Ovary (tissue), 3 donors: Measurements from ENCODE around the gene ABCA4.

Source experiments
- EP300 ChIP-seq: sonication (generic); formaldehyde crosslinking; IDR thresholded peaks from one replicate; pipeline ENCODE4 v1.6.1; 2017; ENCODE audit warnings: antibody characterized with exemption
- POLR2A ChIP-seq: fragments of 450-650 bp; IDR thresholded peaks from one replicate; pipeline ENCODE4 v1.6.1; 2017; ENCODE audit warnings: antibody characterized with exemption, mild to moderate bottlenecking, moderate library complexity
- TF ChIP-seq, protein P1 (sequence below), 3 donors: fragments of 450-650 bp in 2 of 3; fragments of 200-600 bp in 1 of 3; IDR thresholded peaks; one replicate each; pipeline versions ENCODE4 v1.5.1 to v1.8.0; 2016 to 2022; ENCODE audit warnings: antibody characterized with exemption in 3 of 3, mild to moderate bottlenecking in 1 of 3
- donor health status: DM: no; HTN: no; CAD: no.

GRCh38 chr1:94015489-94015817 is 105.5 kb downstream of the ABCA4 start:
- TF ChIP-seq, protein P1, sequence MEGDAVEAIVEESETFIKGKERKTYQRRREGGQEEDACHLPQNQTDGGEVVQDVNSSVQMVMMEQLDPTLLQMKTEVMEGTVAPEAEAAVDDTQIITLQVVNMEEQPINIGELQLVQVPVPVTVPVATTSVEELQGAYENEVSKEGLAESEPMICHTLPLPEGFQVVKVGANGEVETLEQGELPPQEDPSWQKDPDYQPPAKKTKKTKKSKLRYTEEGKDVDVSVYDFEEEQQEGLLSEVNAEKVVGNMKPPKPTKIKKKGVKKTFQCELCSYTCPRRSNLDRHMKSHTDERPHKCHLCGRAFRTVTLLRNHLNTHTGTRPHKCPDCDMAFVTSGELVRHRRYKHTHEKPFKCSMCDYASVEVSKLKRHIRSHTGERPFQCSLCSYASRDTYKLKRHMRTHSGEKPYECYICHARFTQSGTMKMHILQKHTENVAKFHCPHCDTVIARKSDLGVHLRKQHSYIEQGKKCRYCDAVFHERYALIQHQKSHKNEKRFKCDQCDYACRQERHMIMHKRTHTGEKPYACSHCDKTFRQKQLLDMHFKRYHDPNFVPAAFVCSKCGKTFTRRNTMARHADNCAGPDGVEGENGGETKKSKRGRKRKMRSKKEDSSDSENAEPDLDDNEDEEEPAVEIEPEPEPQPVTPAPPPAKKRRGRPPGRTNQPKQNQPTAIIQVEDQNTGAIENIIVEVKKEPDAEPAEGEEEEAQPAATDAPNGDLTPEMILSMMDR (IDR thresholded peaks at IDR 0.05), result no peak
- TF ChIP-seq POLR2A (no peak), EP300 (no peak)
